GM04504 (cell line): Measurements from ENCODE around the gene SMIM1.
"Not testable (repeated sequence)": the region's sequence is repeated elsewhere in the genome, so short reads cannot be mapped to it uniquely, and the experiment has no call there.

Experiments
- DNase-seq: peaks from one replicate; pipeline ENCODE4 v3.0.0-alpha.2; 2012; ENCODE audit warnings: low read depth

SMIM1 gene

GRCh38 chr1:3796215-3797061 lies 23.9 kb downstream of the SMIM1 start, which contains the start of gene LRRC47:
LRRC47 (minus strand) TSS chr1:3796498; CDS start chr1:3796476, 22 bp downstream.
- peak; percentile 75 for DNase-seq

- DNase-seq: no peak
Observed at GRCh38 chr1:3799976-3800685, 27.6 kb downstream of the SMIM1 start.

- not testable (repeated sequence) for DNase-seq
Observed at GRCh38 chr1:3800795-3801194, 28.2 kb downstream of the SMIM1 start.

- DNase-seq: no peak
Observed at GRCh38 chr1:3803905-3804626, 31.5 kb downstream of the SMIM1 start.

- DNase-seq: not testable (repeated sequence)
Observed at GRCh38 chr1:3804627-3804944, 32.0 kb downstream of the SMIM1 start.

GRCh38 chr1:3805038-3805437 lies 32.5 kb downstream of the SMIM1 start:
- no peak for DNase-seq

GRCh38 chr1:3807769-3808168 lies 35.2 kb downstream of the SMIM1 start:
- DNase-seq: no peak

GRCh38 chr1:3809680-3810079 lies 37.1 kb downstream of the SMIM1 start:
- no peak for DNase-seq

- not testable (repeated sequence) for DNase-seq
Observed at GRCh38 chr1:3810149-3810761, 37.7 kb downstream of the SMIM1 start.

GRCh38 chr1:3811595-3811911 lies 39.0 kb downstream of the SMIM1 start:
- DNase-seq: no peak

GRCh38 chr1:3814065-3814464 lies 41.5 kb downstream of the SMIM1 start:
- DNase-seq: no peak

- DNase-seq: no peak
Observed at GRCh38 chr1:3814771-3815561, 42.4 kb downstream of the SMIM1 start.

- no peak for DNase-seq
Observed at GRCh38 chr1:3816331-3817137, 44.0 kb downstream of the SMIM1 start.

GRCh38 chr1:3817138-3817740 lies 44.7 kb downstream of the SMIM1 start:
- DNase-seq: no peak

GRCh38 chr1:3817821-3818597 lies 45.5 kb downstream of the SMIM1 start:
- DNase-seq: no peak

GRCh38 chr1:3819771-3820200 lies 47.2 kb downstream of the SMIM1 start:
- DNase-seq: no peak

GRCh38 chr1:3820316-3820715 lies 47.8 kb downstream of the SMIM1 start:
- DNase-seq: no peak

- no peak for DNase-seq
Observed at GRCh38 chr1:3821004-3821403, 48.5 kb downstream of the SMIM1 start.

- DNase-seq: no peak
Observed at GRCh38 chr1:3821447-3821846, 48.9 kb downstream of the SMIM1 start.

GRCh38 chr1:3821908-3822307 lies 49.4 kb downstream of the SMIM1 start:
- no peak for DNase-seq
